Gastroesophageal sphincter (tissue), 3 donors: ENCODE data around the gene CDH4.

Source experiments
- CTCF ChIP-seq, 4 experiments: fragments of 200-600 bp in 2 of 4; fragments of 450-650 bp in 2 of 4; sonication (generic) in 1 of 4; IDR thresholded peaks; one replicate each; pipeline ENCODE4 v1.5.1; 2017 to 2019; ENCODE audit warnings: antibody characterized with exemption in 4 of 4, mild to moderate bottlenecking in 2 of 4, moderate library complexity in 2 of 4
- EP300 ChIP-seq: sonication (generic); formaldehyde crosslinking; IDR thresholded peaks from one replicate; pipeline ENCODE4 v1.6.1; 2017; ENCODE audit warnings: antibody characterized with exemption, mild to moderate bottlenecking
- POLR2AphosphoS5 ChIP-seq: sonication (generic); formaldehyde crosslinking; IDR thresholded peaks from one replicate; pipeline ENCODE4 v1.6.1; 2017; ENCODE audit warnings: antibody characterized with exemption

GRCh38 chr20:61668065-61668650 is 416.1 kb downstream of the CDH4 start:
- TF ChIP-seq POLR2AphosphoS5 (no peak), EP300 (no peak), CTCF (IDR thresholded peaks at IDR 0.05) (no peak)
